GM20000 (cell line): ENCODE data around the gene NCOA1.

Source experiments
- DNase-seq: peaks from one replicate; pipeline ENCODE4 v3.0.0; 2012; ENCODE audit warnings: low spot score
- CTCF ChIP-seq: IDR thresholded peaks from 2 replicates; pipeline ENCODE4 v1.5.1; 2012; ENCODE audit warnings: mild to moderate bottlenecking, control low read depth; ENCODE audit errors: extremely low read depth, missing control alignments

The NCOA1 gene

GRCh38 chr2:24708537-24709152 lies 217.6 kb downstream of the NCOA1 start:
- no peak for DNase-seq
- no peak for TF ChIP-seq CTCF

- no peak for DNase-seq
- TF ChIP-seq CTCF, result no peak
Observed at GRCh38 chr2:24710806-24711205, 219.8 kb downstream of the NCOA1 start.

- no peak for TF ChIP-seq CTCF
- no peak for DNase-seq
Observed at GRCh38 chr2:24711865-24712264, 220.8 kb downstream of the NCOA1 start.

- TF ChIP-seq CTCF, result no peak
- no peak for DNase-seq
Observed at GRCh38 chr2:24712296-24712695, 221.2 kb downstream of the NCOA1 start.

GRCh38 chr2:24717263-24717951 lies 226.4 kb downstream of the NCOA1 start:
- no peak for TF ChIP-seq CTCF
- no peak for DNase-seq

GRCh38 chr2:24720310-24720709 lies 229.3 kb downstream of the NCOA1 start:
- TF ChIP-seq CTCF, result no peak
- peak; percentile 30 for DNase-seq

- TF ChIP-seq CTCF, result no peak
- peak; percentile 6 for DNase-seq
Observed at GRCh38 chr2:24721470-24721869, 230.4 kb downstream of the NCOA1 start.
